ENCODE results near the gene PKHD1.

Gene PKHD1

DNA sequence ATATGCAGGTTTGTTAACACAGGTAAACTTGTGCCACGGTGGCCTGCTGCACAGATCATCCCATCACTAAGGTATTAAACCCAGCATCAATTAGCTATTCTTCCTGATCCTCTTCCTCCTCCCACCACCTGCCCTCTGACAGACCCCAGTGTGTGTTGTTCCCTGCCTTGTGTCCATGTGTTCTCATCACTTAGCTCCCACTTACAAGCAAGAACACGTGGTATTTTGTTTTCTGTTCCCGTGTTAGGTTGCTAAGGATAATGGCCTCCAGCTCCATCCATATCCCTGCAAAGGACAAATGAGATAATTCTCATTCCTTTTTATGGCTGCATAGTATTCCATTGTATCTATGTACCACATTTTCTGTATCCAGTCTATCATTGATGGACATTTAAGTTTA, 294.0 kb downstream of the PKHD1 start:
- no peak for TF ChIP-seq CTCF (IDR thresholded peaks at IDR 0.05; ENCODE audit: extremely low read depth, missing control alignments)
- DNase-seq (ENCODE audit: low spot score), result no peak

GRCh38 chr6:51792273-51793030, 295.0 kb downstream of the PKHD1 start:
- no peak for TF ChIP-seq CTCF (IDR thresholded peaks at IDR 0.05; ENCODE audit: extremely low read depth, missing control alignments)
- no peak for DNase-seq (ENCODE audit: low spot score)

GRCh38 chr6:51790946-51791345, 296.5 kb downstream of the PKHD1 start:
- DNase-seq (ENCODE audit: low spot score), result no peak
- TF ChIP-seq CTCF (IDR thresholded peaks at IDR 0.05; ENCODE audit: extremely low read depth, missing control alignments), result no peak

GRCh38 chr6:51788121-51788520, 299.3 kb downstream of the PKHD1 start:
- no peak for TF ChIP-seq CTCF (IDR thresholded peaks at IDR 0.05; ENCODE audit: extremely low read depth, missing control alignments)
- no peak for DNase-seq (ENCODE audit: low spot score)

- TF ChIP-seq CTCF (IDR thresholded peaks at IDR 0.05; ENCODE audit: extremely low read depth, missing control alignments), result no peak
- DNase-seq (ENCODE audit: low spot score), result no peak
Measured at GRCh38 chr6:51778666-51779065, 308.7 kb downstream of the PKHD1 start.

GRCh38 chr6:51777618-51778017, 309.8 kb downstream of the PKHD1 start:
- TF ChIP-seq CTCF (IDR thresholded peaks at IDR 0.05; ENCODE audit: extremely low read depth, missing control alignments), result no peak
- no peak for DNase-seq (ENCODE audit: low spot score)

GRCh38 chr6:51775942-51776860, 311.2 kb downstream of the PKHD1 start:
- no peak for TF ChIP-seq CTCF (IDR thresholded peaks at IDR 0.05; ENCODE audit: extremely low read depth, missing control alignments)
- no peak for DNase-seq (ENCODE audit: low spot score)

All from GM20000 (cell line).